ENCODE measurements around the gene ADD2. TPM values are rescaled to one million over a fixed set of nuclear protein-coding genes. Genes with fewer than 3 reads are reported as not detected.

Gene ADD2
- total and polyA plus RNA-seq, 2 experiments from 2014 or later, result 34.6 to 223 TPM

DNA sequence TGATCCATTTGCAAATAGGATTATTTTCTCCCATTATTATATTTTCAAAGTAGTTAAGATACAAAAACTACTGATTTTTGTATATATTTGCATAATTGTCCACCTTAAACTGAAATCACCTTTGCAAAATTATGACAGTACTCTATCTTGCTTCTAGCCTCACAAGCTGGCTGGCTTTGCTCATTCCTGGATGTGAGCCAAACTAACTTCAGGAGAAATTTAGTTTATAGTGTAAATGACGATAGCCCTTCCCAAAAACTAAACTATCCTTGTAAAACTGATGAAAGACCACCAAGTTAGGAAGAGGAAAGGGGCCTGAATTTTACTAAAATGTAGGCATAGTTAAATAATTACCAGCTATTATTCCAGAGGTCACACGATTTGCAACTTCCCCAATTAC is 87.3 kb downstream of the ADD2 start:
- no peaks in the 10 kb centered on the region for H3K4me1 ChIP-seq (ENCODE audit: insufficient read depth)

More for the DNA sequence above, 87.3 kb downstream of the ADD2 start:
- TF ChIP-seq ZNF114 (CRISPR knock-in tag; IDR thresholded peaks at IDR 0.05) (no peak), CREB1 (CRISPR knock-in tag; IDR thresholded peaks at IDR 0.05; ENCODE audit: low read depth) (no peak)
- TF ChIP-seq, protein P1, sequence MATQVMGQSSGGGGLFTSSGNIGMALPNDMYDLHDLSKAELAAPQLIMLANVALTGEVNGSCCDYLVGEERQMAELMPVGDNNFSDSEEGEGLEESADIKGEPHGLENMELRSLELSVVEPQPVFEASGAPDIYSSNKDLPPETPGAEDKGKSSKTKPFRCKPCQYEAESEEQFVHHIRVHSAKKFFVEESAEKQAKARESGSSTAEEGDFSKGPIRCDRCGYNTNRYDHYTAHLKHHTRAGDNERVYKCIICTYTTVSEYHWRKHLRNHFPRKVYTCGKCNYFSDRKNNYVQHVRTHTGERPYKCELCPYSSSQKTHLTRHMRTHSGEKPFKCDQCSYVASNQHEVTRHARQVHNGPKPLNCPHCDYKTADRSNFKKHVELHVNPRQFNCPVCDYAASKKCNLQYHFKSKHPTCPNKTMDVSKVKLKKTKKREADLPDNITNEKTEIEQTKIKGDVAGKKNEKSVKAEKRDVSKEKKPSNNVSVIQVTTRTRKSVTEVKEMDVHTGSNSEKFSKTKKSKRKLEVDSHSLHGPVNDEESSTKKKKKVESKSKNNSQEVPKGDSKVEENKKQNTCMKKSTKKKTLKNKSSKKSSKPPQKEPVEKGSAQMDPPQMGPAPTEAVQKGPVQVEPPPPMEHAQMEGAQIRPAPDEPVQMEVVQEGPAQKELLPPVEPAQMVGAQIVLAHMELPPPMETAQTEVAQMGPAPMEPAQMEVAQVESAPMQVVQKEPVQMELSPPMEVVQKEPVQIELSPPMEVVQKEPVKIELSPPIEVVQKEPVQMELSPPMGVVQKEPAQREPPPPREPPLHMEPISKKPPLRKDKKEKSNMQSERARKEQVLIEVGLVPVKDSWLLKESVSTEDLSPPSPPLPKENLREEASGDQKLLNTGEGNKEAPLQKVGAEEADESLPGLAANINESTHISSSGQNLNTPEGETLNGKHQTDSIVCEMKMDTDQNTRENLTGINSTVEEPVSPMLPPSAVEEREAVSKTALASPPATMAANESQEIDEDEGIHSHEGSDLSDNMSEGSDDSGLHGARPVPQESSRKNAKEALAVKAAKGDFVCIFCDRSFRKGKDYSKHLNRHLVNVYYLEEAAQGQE (IDR thresholded peaks at IDR 0.05; ENCODE audit: unreplicated experiment), result no peak
- TF ChIP-seq, protein P2, sequence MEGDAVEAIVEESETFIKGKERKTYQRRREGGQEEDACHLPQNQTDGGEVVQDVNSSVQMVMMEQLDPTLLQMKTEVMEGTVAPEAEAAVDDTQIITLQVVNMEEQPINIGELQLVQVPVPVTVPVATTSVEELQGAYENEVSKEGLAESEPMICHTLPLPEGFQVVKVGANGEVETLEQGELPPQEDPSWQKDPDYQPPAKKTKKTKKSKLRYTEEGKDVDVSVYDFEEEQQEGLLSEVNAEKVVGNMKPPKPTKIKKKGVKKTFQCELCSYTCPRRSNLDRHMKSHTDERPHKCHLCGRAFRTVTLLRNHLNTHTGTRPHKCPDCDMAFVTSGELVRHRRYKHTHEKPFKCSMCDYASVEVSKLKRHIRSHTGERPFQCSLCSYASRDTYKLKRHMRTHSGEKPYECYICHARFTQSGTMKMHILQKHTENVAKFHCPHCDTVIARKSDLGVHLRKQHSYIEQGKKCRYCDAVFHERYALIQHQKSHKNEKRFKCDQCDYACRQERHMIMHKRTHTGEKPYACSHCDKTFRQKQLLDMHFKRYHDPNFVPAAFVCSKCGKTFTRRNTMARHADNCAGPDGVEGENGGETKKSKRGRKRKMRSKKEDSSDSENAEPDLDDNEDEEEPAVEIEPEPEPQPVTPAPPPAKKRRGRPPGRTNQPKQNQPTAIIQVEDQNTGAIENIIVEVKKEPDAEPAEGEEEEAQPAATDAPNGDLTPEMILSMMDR (conservative IDR thresholded peaks at IDR 0.05; ENCODE audit: low read depth in 2 of 2), result no peak
- TF ChIP-seq, protein P3, sequence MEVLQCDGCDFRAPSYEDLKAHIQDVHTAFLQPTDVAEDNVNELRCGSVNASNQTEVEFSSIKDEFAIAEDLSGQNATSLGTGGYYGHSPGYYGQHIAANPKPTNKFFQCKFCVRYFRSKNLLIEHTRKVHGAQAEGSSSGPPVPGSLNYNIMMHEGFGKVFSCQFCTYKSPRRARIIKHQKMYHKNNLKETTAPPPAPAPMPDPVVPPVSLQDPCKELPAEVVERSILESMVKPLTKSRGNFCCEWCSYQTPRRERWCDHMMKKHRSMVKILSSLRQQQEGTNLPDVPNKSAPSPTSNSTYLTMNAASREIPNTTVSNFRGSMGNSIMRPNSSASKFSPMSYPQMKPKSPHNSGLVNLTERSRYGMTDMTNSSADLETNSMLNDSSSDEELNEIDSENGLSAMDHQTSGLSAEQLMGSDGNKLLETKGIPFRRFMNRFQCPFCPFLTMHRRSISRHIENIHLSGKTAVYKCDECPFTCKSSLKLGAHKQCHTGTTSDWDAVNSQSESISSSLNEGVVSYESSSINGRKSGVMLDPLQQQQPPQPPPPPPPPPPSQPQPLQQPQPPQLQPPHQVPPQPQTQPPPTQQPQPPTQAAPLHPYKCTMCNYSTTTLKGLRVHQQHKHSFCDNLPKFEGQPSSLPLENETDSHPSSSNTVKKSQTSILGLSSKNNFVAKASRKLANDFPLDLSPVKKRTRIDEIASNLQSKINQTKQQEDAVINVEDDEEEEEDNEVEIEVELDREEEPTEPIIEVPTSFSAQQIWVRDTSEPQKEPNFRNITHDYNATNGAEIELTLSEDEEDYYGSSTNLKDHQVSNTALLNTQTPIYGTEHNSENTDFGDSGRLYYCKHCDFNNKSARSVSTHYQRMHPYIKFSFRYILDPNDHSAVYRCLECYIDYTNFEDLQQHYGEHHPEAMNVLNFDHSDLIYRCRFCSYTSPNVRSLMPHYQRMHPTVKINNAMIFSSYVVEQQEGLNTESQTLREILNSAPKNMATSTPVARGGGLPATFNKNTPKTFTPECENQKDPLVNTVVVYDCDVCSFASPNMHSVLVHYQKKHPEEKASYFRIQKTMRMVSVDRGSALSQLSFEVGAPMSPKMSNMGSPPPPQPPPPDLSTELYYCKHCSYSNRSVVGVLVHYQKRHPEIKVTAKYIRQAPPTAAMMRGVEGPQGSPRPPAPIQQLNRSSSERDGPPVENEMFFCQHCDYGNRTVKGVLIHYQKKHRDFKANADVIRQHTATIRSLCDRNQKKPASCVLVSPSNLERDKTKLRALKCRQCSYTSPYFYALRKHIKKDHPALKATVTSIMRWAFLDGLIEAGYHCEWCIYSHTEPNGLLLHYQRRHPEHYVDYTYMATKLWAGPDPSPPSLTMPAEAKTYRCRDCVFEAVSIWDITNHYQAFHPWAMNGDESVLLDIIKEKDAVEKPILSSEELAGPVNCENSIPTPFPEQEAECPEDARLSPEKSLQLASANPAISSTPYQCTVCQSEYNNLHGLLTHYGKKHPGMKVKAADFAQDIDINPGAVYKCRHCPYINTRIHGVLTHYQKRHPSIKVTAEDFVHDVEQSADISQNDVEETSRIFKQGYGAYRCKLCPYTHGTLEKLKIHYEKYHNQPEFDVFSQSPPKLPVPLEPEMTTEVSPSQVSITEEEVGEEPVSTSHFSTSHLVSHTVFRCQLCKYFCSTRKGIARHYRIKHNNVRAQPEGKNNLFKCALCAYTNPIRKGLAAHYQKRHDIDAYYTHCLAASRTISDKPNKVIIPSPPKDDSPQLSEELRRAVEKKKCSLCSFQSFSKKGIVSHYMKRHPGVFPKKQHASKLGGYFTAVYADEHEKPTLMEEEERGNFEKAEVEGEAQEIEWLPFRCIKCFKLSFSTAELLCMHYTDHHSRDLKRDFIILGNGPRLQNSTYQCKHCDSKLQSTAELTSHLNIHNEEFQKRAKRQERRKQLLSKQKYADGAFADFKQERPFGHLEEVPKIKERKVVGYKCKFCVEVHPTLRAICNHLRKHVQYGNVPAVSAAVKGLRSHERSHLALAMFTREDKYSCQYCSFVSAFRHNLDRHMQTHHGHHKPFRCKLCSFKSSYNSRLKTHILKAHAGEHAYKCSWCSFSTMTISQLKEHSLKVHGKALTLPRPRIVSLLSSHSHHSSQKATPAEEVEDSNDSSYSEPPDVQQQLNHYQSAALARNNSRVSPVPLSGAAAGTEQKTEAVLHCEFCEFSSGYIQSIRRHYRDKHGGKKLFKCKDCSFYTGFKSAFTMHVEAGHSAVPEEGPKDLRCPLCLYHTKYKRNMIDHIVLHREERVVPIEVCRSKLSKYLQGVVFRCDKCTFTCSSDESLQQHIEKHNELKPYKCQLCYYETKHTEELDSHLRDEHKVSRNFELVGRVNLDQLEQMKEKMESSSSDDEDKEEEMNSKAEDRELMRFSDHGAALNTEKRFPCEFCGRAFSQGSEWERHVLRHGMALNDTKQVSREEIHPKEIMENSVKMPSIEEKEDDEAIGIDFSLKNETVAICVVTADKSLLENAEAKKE (CRISPR knock-in tag; IDR thresholded peaks at IDR 0.05), result no peak
- Mint-ChIP-seq H3K36me3 (ENCODE audit: low read depth) (peaks cover 88% of the 10 kb centered on the region), H3K9me3 (no peaks in the 10 kb centered on the region), H3K4me3 (no peak overlapping the region), H3K4me1 (no peaks in the 10 kb centered on the region), H3K27me3 (ENCODE audit: insufficient read depth, low read depth, poor library complexity) (peaks cover 3% of the 10 kb centered on the region), H3K27ac (no peak overlapping the region)
- peaks cover 8% of the 10 kb centered on the region for H4K20me1 ChIP-seq (replicated peaks; ENCODE audit: insufficient read depth)
- no peaks in the 10 kb centered on the region for H3K79me2 ChIP-seq (replicated peaks; ENCODE audit: insufficient read depth)
- ATAC-seq (no peak), DNase-seq (ENCODE audit: low spot score) (no peak)
- H3K27ac ChIP-seq (ENCODE audit: low read depth), result no peak overlapping the region
- H3K4me3 ChIP-seq, result no peak overlapping the region
- H3K4me2 ChIP-seq, result no peak overlapping the region
- H3F3A ChIP-seq (replicated peaks; ENCODE audit: low read depth), result no peaks in the 10 kb centered on the region; the same call in 1 of the 2 replicates
- peaks cover 70% of the 10 kb centered on the region for H3K36me3 ChIP-seq (ENCODE audit: insufficient read depth)
- no peaks in the 10 kb centered on the region for H3K9me2 ChIP-seq (ENCODE audit: insufficient read depth)
- no peaks in the 10 kb centered on the region for H3K27me3 ChIP-seq (ENCODE audit: insufficient read depth)
- H2AFZ ChIP-seq, result no peak overlapping the region

Measured in GM23338 (cell line).